HG02588 (cell line): ENCODE data around the gene TMEM185B.

ENCODE experiments used
- ATAC-seq: cut with Tn5 transposase; IDR thresholded peaks from one replicate; pipeline ENCODE4 v1.9.1; 2021; ENCODE audit warnings: mild to moderate bottlenecking, moderate library complexity; ENCODE audit not compliant: unreplicated experiment

The TMEM185B gene

GRCh38 chr2:120252225-120253020 is 29.2 kb upstream of the TMEM185B start, which contains the start of gene RALB:
TSS of gene RALB (plus strand) at chr2:120252852. CDS start at chr2:120278665, 25,813 bp downstream.
- peak; percentile 93 for ATAC-seq

- ATAC-seq: no peak
Measured at GRCh38 chr2:120251880-120252224, 28.7 kb upstream of the TMEM185B start.

- ATAC-seq: no peak
Measured at GRCh38 chr2:120251078-120251477, 27.9 kb upstream of the TMEM185B start.

GRCh38 chr2:120250640-120251039 is 27.4 kb upstream of the TMEM185B start:
- ATAC-seq: no peak

- no peak for ATAC-seq
Measured at GRCh38 chr2:120247851-120248250, 24.7 kb upstream of the TMEM185B start.

GRCh38 chr2:120246546-120247300 is 23.5 kb upstream of the TMEM185B start:
- no peak for ATAC-seq

- no peak for ATAC-seq
Measured at GRCh38 chr2:120245520-120246332, 22.5 kb upstream of the TMEM185B start.

- ATAC-seq: no peak
Measured at GRCh38 chr2:120244656-120245519, 21.7 kb upstream of the TMEM185B start.

DNA sequence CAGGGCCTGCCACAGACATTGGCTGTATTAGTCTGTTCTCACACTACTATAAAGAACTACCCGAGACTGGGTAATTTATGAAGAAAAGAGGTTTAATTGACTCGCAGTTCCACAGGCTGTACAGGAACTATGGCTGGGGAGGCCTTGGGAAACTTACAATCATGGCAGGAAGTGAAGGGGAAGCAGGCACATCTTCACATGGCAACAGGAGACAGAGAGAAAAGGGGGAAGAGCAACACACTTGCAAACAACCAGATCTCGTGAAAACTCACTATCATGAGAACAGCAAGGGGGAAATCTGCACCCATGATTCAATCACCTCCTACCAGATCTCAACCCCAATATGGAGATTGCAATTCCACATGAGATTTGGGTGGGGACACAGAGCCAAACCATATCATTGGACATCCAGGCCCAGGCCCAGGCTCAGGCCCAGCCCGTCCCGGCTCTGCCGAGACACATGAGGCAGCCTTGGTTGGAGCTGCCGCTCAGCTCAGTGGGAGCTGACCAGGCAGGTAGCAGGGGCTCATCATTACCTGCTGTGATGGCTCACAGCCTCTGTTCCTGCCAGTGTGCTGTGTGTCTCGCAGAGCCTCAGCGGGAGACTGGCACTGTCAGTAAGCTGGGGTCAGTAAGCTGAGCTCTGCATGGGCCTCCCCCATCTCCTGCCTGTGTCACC is 20.8 kb upstream of the TMEM185B start:
- ATAC-seq: no peak

DNA sequence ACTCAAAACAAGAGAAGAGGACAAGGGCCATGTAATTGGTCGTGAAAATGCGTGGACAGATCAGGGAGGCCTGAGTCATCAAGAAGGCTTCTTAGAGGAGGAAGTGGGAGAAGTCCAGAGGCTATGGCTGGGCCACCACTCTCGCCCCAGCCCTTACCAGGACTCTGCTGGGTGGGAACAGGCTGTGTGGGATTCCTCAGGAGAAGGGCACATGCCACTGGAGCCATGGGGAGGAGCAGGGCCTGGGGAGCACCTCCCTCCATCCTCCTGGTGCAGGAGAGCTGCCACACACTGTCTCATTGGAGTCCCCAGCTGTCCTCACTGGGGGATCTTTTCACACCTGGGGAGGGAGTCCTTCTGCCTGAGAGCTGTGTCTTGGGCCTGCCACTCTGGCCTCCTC is 20.0 kb upstream of the TMEM185B start:
- ATAC-seq: no peak

GRCh38 chr2:120241684-120242083 is 18.5 kb upstream of the TMEM185B start:
- ATAC-seq: no peak

- ATAC-seq: no peak
Measured at GRCh38 chr2:120240901-120241429, 17.8 kb upstream of the TMEM185B start.

- no peak for ATAC-seq
Measured at GRCh38 chr2:120239488-120240287, 16.5 kb upstream of the TMEM185B start.

DNA sequence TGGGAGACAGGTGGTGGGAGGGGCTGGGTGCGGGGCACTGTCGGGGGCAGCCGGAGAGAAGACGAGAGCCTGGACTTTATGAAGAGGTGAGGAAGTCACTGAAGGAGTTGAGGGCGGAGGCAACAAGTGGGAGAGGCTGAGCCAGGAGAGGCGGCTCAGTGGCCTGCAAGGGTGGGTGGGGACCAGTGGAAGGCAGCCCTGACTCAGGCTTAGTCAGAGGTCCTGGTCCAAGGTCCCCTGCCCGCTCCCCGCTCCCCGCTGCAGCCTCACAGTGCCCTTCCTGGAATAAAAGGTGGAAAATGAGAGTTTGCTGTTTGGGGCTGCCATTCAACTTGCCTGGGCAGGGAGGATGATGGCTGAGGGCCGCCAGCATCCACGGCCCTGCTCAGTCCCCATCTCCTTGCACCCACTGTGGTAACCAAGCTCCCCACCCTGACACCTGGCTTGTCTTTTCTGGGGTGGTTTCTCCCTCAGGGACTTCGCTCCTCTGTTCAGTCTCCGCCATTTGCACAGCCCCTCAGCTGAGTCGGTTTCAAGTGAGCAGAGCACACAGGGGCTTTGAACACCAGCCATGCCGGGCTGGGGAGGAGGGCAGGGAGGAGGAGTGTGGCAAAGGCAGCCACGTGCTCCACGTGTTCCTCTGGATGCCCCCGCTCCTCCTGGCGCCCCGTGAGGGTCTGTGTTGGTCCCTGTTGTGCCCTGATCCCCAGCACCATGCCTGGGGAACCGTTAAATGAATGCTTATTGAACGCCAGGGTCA is 15.7 kb upstream of the TMEM185B start:
- ATAC-seq: no peak

- no peak for ATAC-seq
Measured at GRCh38 chr2:120237491-120237902, 14.3 kb upstream of the TMEM185B start.

GRCh38 chr2:120236791-120237190 is 13.6 kb upstream of the TMEM185B start:
- no peak for ATAC-seq

DNA sequence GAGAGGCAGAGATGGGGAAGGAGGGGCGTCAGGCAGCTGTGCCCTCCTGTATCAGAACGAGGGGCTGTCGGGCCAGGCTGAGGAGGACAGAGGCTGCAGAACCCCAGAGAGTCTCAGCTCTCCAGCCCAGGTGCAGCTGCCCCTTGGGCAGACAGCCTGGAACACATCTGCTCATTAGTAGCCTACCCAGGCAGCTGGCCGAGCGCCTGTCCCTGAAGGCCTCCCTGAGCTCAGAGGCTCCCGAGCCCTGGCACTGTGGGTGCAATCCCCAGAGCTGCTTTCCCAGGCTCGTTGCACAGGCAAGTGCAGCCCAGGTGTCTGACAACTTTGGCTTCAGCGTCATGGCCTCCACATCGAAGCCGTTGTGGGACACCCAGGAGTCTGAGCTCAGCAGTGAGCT is 13.1 kb upstream of the TMEM185B start:
- ATAC-seq: no peak

DNA sequence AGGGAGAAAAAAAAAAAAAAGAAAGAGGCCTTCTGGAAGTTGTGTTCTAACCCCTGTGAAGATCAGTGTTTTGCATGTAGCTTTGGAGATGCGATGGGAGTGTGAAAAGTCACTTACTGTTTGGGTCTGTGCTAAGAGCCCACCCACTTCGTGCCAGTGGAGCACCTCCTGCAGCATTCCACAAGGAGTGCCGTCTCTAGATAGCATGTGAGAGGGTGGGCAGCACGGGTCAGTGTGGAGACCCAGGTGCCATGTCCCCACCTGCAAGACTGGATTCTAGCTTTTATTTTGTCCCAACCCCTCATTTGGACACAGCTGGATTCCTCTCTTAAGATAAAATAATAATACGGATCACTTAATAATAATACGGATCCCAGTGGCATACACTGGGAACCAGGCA is 12.5 kb upstream of the TMEM185B start:
- no peak for ATAC-seq
